Body of pancreas (tissue), 4 donors: ENCODE results near the gene EOMES. TPM values are rescaled to one million over a fixed set of nuclear protein-coding genes. Genes with fewer than 3 reads are reported as not detected.

ENCODE experiments used
- ATAC-seq: fragments of 150-250 bp; one replicate; pipeline ENCODE4 v1.9.1; 2016
- DNase-seq, 4 donors: peaks; one replicate each; pipeline ENCODE4 v3.0.0-alpha.2; 2019
- H3K27ac ChIP-seq, 4 donors: fragments of 200-600 bp; sonication (generic); 1 replicate in 3 of 4; 2 replicates in 1 of 4; pipeline versions ENCODE4 v1.5.1 to v1.6.1; 2016 to 2019; ENCODE audit warnings: mild to moderate bottlenecking in 1 of 4, mixed read lengths in 1 of 4, moderate library complexity in 1 of 4
- H3K27me3 ChIP-seq, 2 donors: fragments of 200-600 bp; sonication (generic); one replicate each; pipeline ENCODE4 v1.6.0; 2016; ENCODE audit warnings: mild to moderate bottlenecking in 1 of 2
- H3K36me3 ChIP-seq, 2 donors: fragments of 200-600 bp; sonication (generic); replicated peaks in 1 of 2; 2 replicates each; pipeline ENCODE4 v1.5.1; 2016; ENCODE audit warnings: low read depth in 2 of 2; ENCODE audit not compliant: insufficient read depth in 1 of 2
- H3K4me1 ChIP-seq: fragments of 200-600 bp; sonication (generic); one replicate; pipeline ENCODE4 v1.6.0; 2016
- H3K4me3 ChIP-seq, 2 donors: fragments of 200-600 bp; sonication (generic); 1 replicate in 1 of 2; 2 replicates in 1 of 2; pipeline ENCODE4 v1.5.1; 2016 to 2019
- H3K9me3 ChIP-seq, 3 donors: fragments of 200-600 bp; sonication (generic); 1 replicate in 2 of 3; 2 replicates in 1 of 3; pipeline ENCODE4 v1.5.1; 2016
- POLR2A ChIP-seq, 3 donors: fragments of 450-650 bp; IDR thresholded peaks; one replicate each; pipeline ENCODE4 v1.6.1; 2016; ENCODE audit warnings: antibody characterized with exemption in 3 of 3, mild to moderate bottlenecking in 2 of 3
- WGBS, 2 donors: methylation state at CpG; one replicate each; pipeline ENCODE4 v1.1.5; 2017; 5-methylcytosine and 5-hydroxymethylcytosine counted together
- intact Hi-C: fragments of 100-400 bp; cut with DNase I; formaldehyde crosslinking; loops from one replicate; pipeline ENCODE4 v1.15.1; 2023
- total RNA-seq, 2 donors: library from RNA; depleted of rRNA; stranded (reverse); fragments of >200 nt; gene quantifications; one replicate each; pipeline ENCODE4 v1.1.0, GENCODE V29; 2016
- TF ChIP-seq, protein P1 (sequence below), 7 experiments: fragments of 450-650 bp in 4 of 7; fragments of 200-600 bp in 3 of 7; sonication (generic) in 3 of 7; IDR thresholded peaks; one replicate each; pipeline ENCODE4 v1.5.1; 2016 to 2019; ENCODE audit warnings: antibody characterized with exemption in 7 of 7

EOMES gene
- total RNA-seq, 2 donors from 2014 or later, result 0.52 TPM; not detected in 1

DNA sequence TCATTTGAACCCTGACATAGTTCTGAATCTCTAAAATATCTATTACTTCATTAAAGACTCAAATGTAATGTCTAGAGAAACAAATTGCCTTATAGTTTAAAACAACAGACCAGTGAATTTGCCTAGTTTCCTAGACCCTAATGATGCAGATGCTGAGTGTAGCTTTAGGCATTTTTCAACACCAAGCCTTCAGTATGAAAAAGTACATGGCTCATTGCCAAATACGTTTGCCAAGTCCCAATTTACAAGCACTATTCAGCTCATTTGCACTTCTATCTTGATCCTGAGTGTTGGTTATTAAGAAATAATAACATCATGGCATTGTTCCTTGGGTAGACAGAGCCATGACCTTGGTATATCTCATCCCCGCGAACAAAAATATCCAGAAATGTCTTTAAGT lies 46.8 kb downstream of the EOMES start:
- Histone ChIP-seq H3K4me1 (peaks cover 7% of the 10 kb centered on the region), H3K27ac (no peak overlapping the region), H3K4me3 (no peak overlapping the region), H3K9me3 (no peaks in the 10 kb centered on the region), H3K36me3 (no peaks in the 10 kb centered on the region), H3K27me3 (no peaks in the 10 kb centered on the region)
- DNase-seq, result no peak
- ATAC-seq, result no peak
- TF ChIP-seq, protein P1, sequence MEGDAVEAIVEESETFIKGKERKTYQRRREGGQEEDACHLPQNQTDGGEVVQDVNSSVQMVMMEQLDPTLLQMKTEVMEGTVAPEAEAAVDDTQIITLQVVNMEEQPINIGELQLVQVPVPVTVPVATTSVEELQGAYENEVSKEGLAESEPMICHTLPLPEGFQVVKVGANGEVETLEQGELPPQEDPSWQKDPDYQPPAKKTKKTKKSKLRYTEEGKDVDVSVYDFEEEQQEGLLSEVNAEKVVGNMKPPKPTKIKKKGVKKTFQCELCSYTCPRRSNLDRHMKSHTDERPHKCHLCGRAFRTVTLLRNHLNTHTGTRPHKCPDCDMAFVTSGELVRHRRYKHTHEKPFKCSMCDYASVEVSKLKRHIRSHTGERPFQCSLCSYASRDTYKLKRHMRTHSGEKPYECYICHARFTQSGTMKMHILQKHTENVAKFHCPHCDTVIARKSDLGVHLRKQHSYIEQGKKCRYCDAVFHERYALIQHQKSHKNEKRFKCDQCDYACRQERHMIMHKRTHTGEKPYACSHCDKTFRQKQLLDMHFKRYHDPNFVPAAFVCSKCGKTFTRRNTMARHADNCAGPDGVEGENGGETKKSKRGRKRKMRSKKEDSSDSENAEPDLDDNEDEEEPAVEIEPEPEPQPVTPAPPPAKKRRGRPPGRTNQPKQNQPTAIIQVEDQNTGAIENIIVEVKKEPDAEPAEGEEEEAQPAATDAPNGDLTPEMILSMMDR (IDR thresholded peaks at IDR 0.05), result no peak
- TF ChIP-seq POLR2A (IDR thresholded peaks at IDR 0.05), result no peak
- 60 to 63% methylated on average over 3 of the region's 3 CpGs for WGBS, 2 donors
- intact Hi-C loops, result no loop called here

DNA sequence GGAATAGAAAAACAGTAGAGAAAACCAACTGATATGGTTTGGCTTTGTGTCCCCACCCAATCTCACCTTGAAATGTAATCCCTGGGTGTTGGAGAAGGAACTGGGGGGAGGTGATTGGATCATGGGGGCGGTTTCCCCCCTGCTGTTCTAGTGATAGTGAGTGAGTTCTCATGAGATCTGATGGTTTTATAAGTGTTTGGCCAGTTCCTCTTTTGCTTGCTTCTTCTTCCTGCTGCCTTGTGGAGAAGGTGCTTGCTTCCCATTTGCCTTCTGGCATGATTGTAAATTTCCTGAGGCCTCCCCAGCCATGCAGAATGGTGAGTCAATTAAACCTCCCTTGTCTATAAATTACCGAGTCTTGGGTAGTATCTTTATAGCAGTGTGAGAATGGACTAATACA lies 48.4 kb downstream of the EOMES start:
- H3K27ac ChIP-seq, result no peak overlapping the region
- H3K36me3 ChIP-seq, result no peaks in the 10 kb centered on the region
- intact Hi-C loops, result no loop called here
- H3K4me3 ChIP-seq, result no peak overlapping the region
- ATAC-seq (no peak), DNase-seq (no peak)
- WGBS, 2 donors, result 57 to 86% methylated on average over 2 of the region's 2 CpGs
- TF ChIP-seq POLR2A (IDR thresholded peaks at IDR 0.05), result no peak
- TF ChIP-seq, protein P1 (IDR thresholded peaks at IDR 0.05), result no peak
- H3K4me1 ChIP-seq, result peaks cover 7% of the 10 kb centered on the region
- H3K27me3 ChIP-seq, result no peaks in the 10 kb centered on the region
- no peaks in the 10 kb centered on the region for H3K9me3 ChIP-seq

DNA sequence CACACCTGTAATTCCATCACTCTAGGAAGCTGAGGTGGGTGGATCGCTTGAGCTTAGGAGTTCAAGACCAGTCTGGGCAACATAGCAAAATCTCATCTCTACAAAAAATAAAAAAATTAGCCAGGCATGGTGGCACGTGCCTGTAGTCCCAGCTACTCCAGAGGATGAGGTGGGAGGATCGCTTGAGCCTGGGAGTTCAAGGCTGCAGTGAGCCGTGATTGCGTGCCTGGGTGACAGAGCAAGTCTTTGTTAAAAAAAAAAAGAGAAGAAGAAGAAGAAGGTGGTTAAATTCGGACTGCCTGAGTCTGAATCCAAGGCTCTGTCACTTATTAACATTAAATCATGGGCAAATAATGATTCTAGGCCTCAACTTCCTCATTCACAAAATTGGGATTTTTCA lies 51.0 kb downstream of the EOMES start:
- 43 to 62% methylated on average over 6 of the region's 6 CpGs for WGBS, 2 donors
- Histone ChIP-seq H3K27ac (no peak overlapping the region), H3K9me3 (no peaks in the 10 kb centered on the region), H3K36me3 (no peaks in the 10 kb centered on the region), H3K4me3 (no peak overlapping the region), H3K27me3 (no peaks in the 10 kb centered on the region), H3K4me1 (peaks cover 7% of the 10 kb centered on the region)
- DNase-seq (no peak), ATAC-seq (no peak)
- intact Hi-C loops, result no loop called here
- TF ChIP-seq POLR2A (IDR thresholded peaks at IDR 0.05), result no peak
- TF ChIP-seq, protein P1 (IDR thresholded peaks at IDR 0.05), result no peak

DNA sequence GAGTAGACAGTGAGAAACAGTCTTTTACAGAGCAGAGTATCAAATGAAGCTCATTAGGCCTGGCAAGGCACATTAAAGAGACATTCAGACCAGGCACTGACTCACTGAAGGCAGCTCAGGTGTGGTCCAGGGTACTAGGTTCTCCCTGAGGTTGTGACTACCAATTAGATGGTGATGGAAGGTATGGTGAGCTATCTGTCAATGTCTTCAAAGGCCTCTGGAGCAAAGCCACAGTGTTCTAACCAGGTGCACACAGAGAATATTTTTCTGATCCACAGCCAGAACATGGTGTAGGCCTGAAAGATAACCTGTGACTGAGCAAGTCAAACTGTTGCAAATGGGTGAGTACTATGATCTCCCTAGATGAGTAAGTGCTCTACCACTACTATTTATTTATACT lies 51.5 kb downstream of the EOMES start:
- no peak for TF ChIP-seq POLR2A (IDR thresholded peaks at IDR 0.05)
- TF ChIP-seq, protein P1 (IDR thresholded peaks at IDR 0.05), result no peak
- H3K36me3 ChIP-seq, result no peaks in the 10 kb centered on the region
- peaks cover 4% of the 10 kb centered on the region for H3K4me1 ChIP-seq
- ATAC-seq (no peak), DNase-seq (no peak)
- H3K9me3 ChIP-seq, result no peaks in the 10 kb centered on the region
- H3K27ac ChIP-seq, result no peak overlapping the region
- no peak overlapping the region for H3K4me3 ChIP-seq
- intact Hi-C loops, result no loop called here
- no peaks in the 10 kb centered on the region for H3K27me3 ChIP-seq

DNA sequence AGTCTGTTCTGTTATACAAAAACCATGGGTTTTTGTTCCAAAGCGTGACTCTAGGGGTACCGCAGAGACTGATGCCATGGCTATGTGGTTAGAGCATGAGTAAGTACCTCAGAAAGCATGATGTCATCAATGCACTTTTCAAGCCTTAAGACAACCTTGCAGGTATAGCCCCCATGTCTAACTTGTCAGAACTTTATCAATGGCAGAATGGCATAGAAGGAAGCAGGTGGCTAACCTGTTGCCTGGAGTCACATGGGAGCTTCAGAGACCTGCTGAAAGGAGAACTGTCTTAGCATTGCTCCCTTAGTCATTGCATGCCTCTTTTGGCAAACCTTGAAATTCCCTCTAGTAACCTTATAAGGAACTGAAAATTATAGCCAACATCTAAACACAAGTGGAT lies 52.5 kb downstream of the EOMES start:
- no peaks in the 10 kb centered on the region for H3K36me3 ChIP-seq
- intact Hi-C loops, result no loop called here
- DNase-seq, result no peak
- H3K27ac ChIP-seq, result no peak overlapping the region
- H3K27me3 ChIP-seq, result no peaks in the 10 kb centered on the region
- H3K4me1 ChIP-seq, result no peaks in the 10 kb centered on the region
- H3K9me3 ChIP-seq, result no peaks in the 10 kb centered on the region
- 80 to 94% methylated on average over 2 of the region's 2 CpGs for WGBS, 2 donors
- TF ChIP-seq, protein P1 (IDR thresholded peaks at IDR 0.05), result no peak
- no peak for TF ChIP-seq POLR2A (IDR thresholded peaks at IDR 0.05)
- no peak overlapping the region for H3K4me3 ChIP-seq
- ATAC-seq, result no peak
